ENCODE data around the gene FAM131A. TPM values are rescaled to one million over a fixed set of nuclear protein-coding genes. Genes with fewer than 3 reads are reported as not detected.

The FAM131A gene
- polyA plus RNA-seq, 4 donors, result 9.7 to 13.1 (median 10.8) TPM

GRCh38 chr3:184314363-184314699 is 23.1 kb upstream of the FAM131A start, which contains the start of gene EIF4G1:
Gene EIF4G1, plus strand, starts transcription at chr3:184314606. Its CDS starts 1,191 bp downstream, at chr3:184315797.
- peaks cover 0 to 11% (median 2%) of the 10 kb centered on the region in 3 donors for H3K4me1 ChIP-seq (ENCODE audit: control insufficient read depth in 3 of 3, insufficient read depth in 2 of 3, low read depth in 1 of 3, low read length in 2 of 3)
- no peaks in the 10 kb centered on the region for H3K27me3 ChIP-seq (ENCODE audit: control insufficient read depth in 3 of 3, insufficient read depth in 3 of 3, low read length in 3 of 3)
- 0 to 1% (median 0%) methylated on average over 36 to 40 of the region's 40 CpGs for WGBS, 3 donors
- H3K36me3 ChIP-seq (ENCODE audit: control insufficient read depth in 3 of 3, insufficient read depth in 2 of 3, low read depth in 1 of 3, low read length in 3 of 3), result peaks cover 4 to 35% (median 6%) of the 10 kb centered on the region in 3 donors
- peak; percentile 92 to 96 for DNase-seq
- no peaks in the 10 kb centered on the region for H3K9me3 ChIP-seq (ENCODE audit: control insufficient read depth in 2 of 2, insufficient read depth in 1 of 2, low read depth in 1 of 2, low read length in 1 of 2)
- FAIRE-seq, result no peak
- H3K4me3 ChIP-seq (ENCODE audit: low read depth in 1 of 3, low read length in 3 of 3), result peak within 1 kb of the TSS; percentile 69 to 92 (median 76)
- peak within 1 kb of the TSS; percentile 91 to 99 (median 96) for H3K27ac ChIP-seq (ENCODE audit: low read depth in 1 of 3, low read length in 2 of 3)

- 0% methylated on average over 41 to 89 of the region's 89 CpGs for WGBS, 3 donors
- FAIRE-seq (no peak), DNase-seq (peak; percentile 73 to 87)
- Histone ChIP-seq H3K36me3 (ENCODE audit: control insufficient read depth in 3 of 3, insufficient read depth in 2 of 3, low read depth in 1 of 3, low read length in 3 of 3) (peaks cover 4 to 41% (median 6%) of the 10 kb centered on the region in 3 donors), H3K27me3 (ENCODE audit: control insufficient read depth in 3 of 3, insufficient read depth in 3 of 3, low read length in 3 of 3) (no peaks in the 10 kb centered on the region), H3K9me3 (ENCODE audit: control insufficient read depth in 2 of 2, insufficient read depth in 1 of 2, low read depth in 1 of 2, low read length in 1 of 2) (no peaks in the 10 kb centered on the region), H3K4me1 (ENCODE audit: control insufficient read depth in 3 of 3, insufficient read depth in 2 of 3, low read depth in 1 of 3, low read length in 2 of 3) (peaks cover 5 to 15% (median 6%) of the 10 kb centered on the region in 3 donors), H3K27ac (ENCODE audit: low read depth in 1 of 3, low read length in 2 of 3) (peak overlapping the region; percentile 91 to 99 (median 96)), H3K4me3 (ENCODE audit: low read depth in 1 of 3, low read length in 3 of 3) (peak overlapping the region; percentile 69 to 92 (median 76))
Observed at GRCh38 chr3:184314700-184315542, 22.5 kb upstream of the FAM131A start.

GRCh38 chr3:184315543-184315867 is 21.9 kb upstream of the FAM131A start:
- WGBS, 3 donors, result 1 to 13% (median 6%) methylated on average over 6 of the region's 6 CpGs
- Histone ChIP-seq H3K4me3 (ENCODE audit: low read depth in 1 of 3, low read length in 3 of 3) (peak overlapping the region; percentile 69 to 92 (median 76)), H3K36me3 (ENCODE audit: control insufficient read depth in 3 of 3, insufficient read depth in 2 of 3, low read depth in 1 of 3, low read length in 3 of 3) (peaks cover 6 to 47% (median 9%) of the 10 kb centered on the region in 3 donors), H3K27me3 (ENCODE audit: control insufficient read depth in 3 of 3, insufficient read depth in 3 of 3, low read length in 3 of 3) (no peaks in the 10 kb centered on the region), H3K27ac (ENCODE audit: low read depth in 1 of 3, low read length in 2 of 3) (peak overlapping the region; percentile 91 to 99 (median 96)), H3K9me3 (ENCODE audit: control insufficient read depth in 2 of 2, insufficient read depth in 1 of 2, low read depth in 1 of 2, low read length in 1 of 2) (no peaks in the 10 kb centered on the region), H3K4me1 (ENCODE audit: control insufficient read depth in 3 of 3, insufficient read depth in 2 of 3, low read depth in 1 of 3, low read length in 2 of 3) (peaks cover 6 to 15% (median 6%) of the 10 kb centered on the region in 3 donors)
- DNase-seq (no peak), FAIRE-seq (no peak)

GRCh38 chr3:184315871-184316661 is 21.3 kb upstream of the FAM131A start:
- DNase-seq (peak; percentile 45 to 66), FAIRE-seq (no peak)
- Histone ChIP-seq H3K9me3 (ENCODE audit: control insufficient read depth in 2 of 2, insufficient read depth in 1 of 2, low read depth in 1 of 2, low read length in 1 of 2) (no peaks in the 10 kb centered on the region), H3K4me3 (ENCODE audit: low read depth in 1 of 3, low read length in 3 of 3) (peak overlapping the region; percentile 69 to 92 (median 76)), H3K4me1 (ENCODE audit: control insufficient read depth in 3 of 3, insufficient read depth in 2 of 3, low read depth in 1 of 3, low read length in 2 of 3) (peaks cover 6 to 15% (median 6%) of the 10 kb centered on the region in 3 donors), H3K36me3 (ENCODE audit: control insufficient read depth in 3 of 3, insufficient read depth in 2 of 3, low read depth in 1 of 3, low read length in 3 of 3) (peaks cover 11 to 52% (median 15%) of the 10 kb centered on the region in 3 donors), H3K27me3 (ENCODE audit: control insufficient read depth in 3 of 3, insufficient read depth in 3 of 3, low read length in 3 of 3) (no peaks in the 10 kb centered on the region), H3K27ac (ENCODE audit: low read depth in 1 of 3, low read length in 2 of 3) (peak overlapping the region; percentile 91 to 99 (median 96))
- WGBS, 3 donors, result 3 to 22% (median 5%) methylated on average over 13 to 16 of the region's 16 CpGs

GRCh38 chr3:184316792-184317191 is 20.6 kb upstream of the FAM131A start:
- peak overlapping the region in 1 of 3 donors; percentile 99 for H3K27ac ChIP-seq (ENCODE audit: low read depth in 1 of 3, low read length in 2 of 3)
- H3K4me1 ChIP-seq (ENCODE audit: control insufficient read depth in 3 of 3, insufficient read depth in 2 of 3, low read depth in 1 of 3, low read length in 2 of 3), result peaks cover 6 to 15% (median 6%) of the 10 kb centered on the region in 3 donors
- no peak for DNase-seq
- 68 to 74% (median 71%) methylated on average over 7 of the region's 7 CpGs for WGBS, 3 donors
- H3K27me3 ChIP-seq (ENCODE audit: control insufficient read depth in 3 of 3, insufficient read depth in 3 of 3, low read length in 3 of 3), result no peaks in the 10 kb centered on the region
- no peaks in the 10 kb centered on the region for H3K9me3 ChIP-seq (ENCODE audit: control insufficient read depth in 2 of 2, insufficient read depth in 1 of 2, low read depth in 1 of 2, low read length in 1 of 2)
- FAIRE-seq, result no peak
- H3K4me3 ChIP-seq (ENCODE audit: low read depth in 1 of 3, low read length in 3 of 3), result peak overlapping the region in 2 of 3 donors; percentile 76 to 92
- peaks cover 19 to 60% (median 21%) of the 10 kb centered on the region in 3 donors for H3K36me3 ChIP-seq (ENCODE audit: control insufficient read depth in 3 of 3, insufficient read depth in 2 of 3, low read depth in 1 of 3, low read length in 3 of 3)

- Histone ChIP-seq H3K4me3 (ENCODE audit: low read depth in 1 of 3, low read length in 3 of 3) (peak overlapping the region in 1 of 3 donors; percentile 76), H3K27me3 (ENCODE audit: control insufficient read depth in 3 of 3, insufficient read depth in 3 of 3, low read length in 3 of 3) (no peaks in the 10 kb centered on the region), H3K9me3 (ENCODE audit: control insufficient read depth in 2 of 2, insufficient read depth in 1 of 2, low read depth in 1 of 2, low read length in 1 of 2) (no peaks in the 10 kb centered on the region), H3K4me1 (ENCODE audit: control insufficient read depth in 3 of 3, insufficient read depth in 2 of 3, low read depth in 1 of 3, low read length in 2 of 3) (peaks cover 6 to 15% (median 6%) of the 10 kb centered on the region in 3 donors), H3K36me3 (ENCODE audit: control insufficient read depth in 3 of 3, insufficient read depth in 2 of 3, low read depth in 1 of 3, low read length in 3 of 3) (peaks cover 21 to 64% (median 22%) of the 10 kb centered on the region in 3 donors), H3K27ac (ENCODE audit: low read depth in 1 of 3, low read length in 2 of 3) (no peak overlapping the region)
- DNase-seq (no peak), FAIRE-seq (no peak)
- WGBS, 3 donors, result 30 to 54% (median 33%) methylated on average over 5 of the region's 5 CpGs
Observed at GRCh38 chr3:184317201-184317600, 20.2 kb upstream of the FAM131A start.

GRCh38 chr3:184320104-184320445 is 17.3 kb upstream of the FAM131A start:
- Histone ChIP-seq H3K9me3 (ENCODE audit: control insufficient read depth in 2 of 2, insufficient read depth in 1 of 2, low read depth in 1 of 2, low read length in 1 of 2) (no peaks in the 10 kb centered on the region), H3K27me3 (ENCODE audit: control insufficient read depth in 3 of 3, insufficient read depth in 3 of 3, low read length in 3 of 3) (no peaks in the 10 kb centered on the region), H3K27ac (ENCODE audit: low read depth in 1 of 3, low read length in 2 of 3) (peak overlapping the region in 1 of 3 donors; percentile 82), H3K4me3 (ENCODE audit: low read depth in 1 of 3, low read length in 3 of 3) (no peak overlapping the region), H3K36me3 (ENCODE audit: control insufficient read depth in 3 of 3, insufficient read depth in 2 of 3, low read depth in 1 of 3, low read length in 3 of 3) (peaks cover 43 to 91% (median 46%) of the 10 kb centered on the region in 3 donors), H3K4me1 (ENCODE audit: control insufficient read depth in 3 of 3, insufficient read depth in 2 of 3, low read depth in 1 of 3, low read length in 2 of 3) (peaks cover 6 to 15% (median 6%) of the 10 kb centered on the region in 3 donors)
- DNase-seq (peak; percentile 53 to 92), FAIRE-seq (no peak)
- WGBS, 3 donors, result 2 to 12% (median 8%) methylated on average over 3 to 4 of the region's 4 CpGs

GRCh38 chr3:184321666-184322065 is 15.7 kb upstream of the FAM131A start:
- H3K27ac ChIP-seq (ENCODE audit: low read depth in 1 of 3, low read length in 2 of 3), result no peak overlapping the region
- peaks cover 6 to 15% (median 6%) of the 10 kb centered on the region in 3 donors for H3K4me1 ChIP-seq (ENCODE audit: control insufficient read depth in 3 of 3, insufficient read depth in 2 of 3, low read depth in 1 of 3, low read length in 2 of 3)

More at GRCh38 chr3:184321666-184322065, 15.7 kb upstream of the FAM131A start:
- Histone ChIP-seq H3K4me3 (ENCODE audit: low read depth in 1 of 3, low read length in 3 of 3) (no peak overlapping the region), H3K36me3 (ENCODE audit: control insufficient read depth in 3 of 3, insufficient read depth in 2 of 3, low read depth in 1 of 3, low read length in 3 of 3) (peaks cover 54 to 91% (median 61%) of the 10 kb centered on the region in 3 donors), H3K27me3 (ENCODE audit: control insufficient read depth in 3 of 3, insufficient read depth in 3 of 3, low read length in 3 of 3) (no peaks in the 10 kb centered on the region), H3K9me3 (ENCODE audit: control insufficient read depth in 2 of 2, insufficient read depth in 1 of 2, low read depth in 1 of 2, low read length in 1 of 2) (no peaks in the 10 kb centered on the region)
- DNase-seq (no peak), FAIRE-seq (no peak)
- 86 to 91% (median 91%) methylated on average over 5 of the region's 5 CpGs for WGBS, 3 donors
